A549 treated with Hydrocortisone at 1 μM for 4 hours (cell line): ENCODE data around the gene XPA. TPM values are rescaled to one million over a fixed set of nuclear protein-coding genes. Genes with fewer than 3 reads are reported as not detected.

ENCODE experiments used
- total RNA-seq: library from RNA; stranded (reverse); fragments of 200-300 nt; extraction: Qiagen RNA extraction; gene quantifications from 5 replicates; pipeline ENCODE4 v1.2.3, GENCODE V29; 2022

Gene XPA
- 13.8 to 14.3 TPM (median 14.1 TPM) in 5 replicates for total RNA-seq

DNA sequence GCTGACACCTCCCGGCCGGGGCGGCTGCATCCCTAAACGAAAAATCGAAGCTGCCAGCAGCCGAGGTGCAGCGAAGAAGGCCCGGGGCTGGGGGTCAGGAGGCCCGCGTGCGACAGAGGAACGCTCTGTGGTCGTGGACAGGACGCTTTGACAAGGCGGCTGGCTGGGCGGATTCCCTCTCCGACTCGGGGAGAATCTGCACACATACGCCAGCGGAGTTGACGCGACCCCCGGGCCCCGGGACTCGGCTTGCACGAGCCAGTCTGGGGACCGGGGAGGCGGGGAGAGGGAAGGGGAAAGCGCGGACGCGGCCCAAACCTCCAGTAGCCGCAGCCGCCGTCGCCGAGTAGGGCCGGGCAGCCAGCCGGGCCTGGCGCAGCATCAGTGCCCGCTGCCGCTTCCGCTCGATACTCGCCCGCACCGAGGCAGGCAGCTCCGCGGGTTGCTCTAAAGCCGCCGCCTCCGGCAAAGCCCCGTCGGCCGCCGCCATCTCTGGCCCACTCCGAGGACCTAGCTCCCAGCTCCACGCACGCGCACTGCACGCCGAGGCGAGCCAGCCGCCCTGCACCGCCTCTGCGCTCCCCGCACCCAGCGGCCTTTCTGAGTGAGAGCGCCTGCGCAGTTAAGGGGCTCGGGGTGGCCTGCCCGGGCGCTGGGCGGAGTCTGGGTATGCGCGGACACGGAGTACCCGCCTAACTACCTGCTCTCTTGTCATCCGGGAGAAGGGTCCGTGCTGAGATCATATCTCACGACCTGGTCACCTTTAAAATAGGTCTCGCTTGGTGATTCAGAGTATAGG lies at the start of gene XPA:
TSS of gene XPA (minus strand) at position 538 of the 799 bp plus-strand sequence. CDS start at position 490, 48 bp downstream.

DNA sequence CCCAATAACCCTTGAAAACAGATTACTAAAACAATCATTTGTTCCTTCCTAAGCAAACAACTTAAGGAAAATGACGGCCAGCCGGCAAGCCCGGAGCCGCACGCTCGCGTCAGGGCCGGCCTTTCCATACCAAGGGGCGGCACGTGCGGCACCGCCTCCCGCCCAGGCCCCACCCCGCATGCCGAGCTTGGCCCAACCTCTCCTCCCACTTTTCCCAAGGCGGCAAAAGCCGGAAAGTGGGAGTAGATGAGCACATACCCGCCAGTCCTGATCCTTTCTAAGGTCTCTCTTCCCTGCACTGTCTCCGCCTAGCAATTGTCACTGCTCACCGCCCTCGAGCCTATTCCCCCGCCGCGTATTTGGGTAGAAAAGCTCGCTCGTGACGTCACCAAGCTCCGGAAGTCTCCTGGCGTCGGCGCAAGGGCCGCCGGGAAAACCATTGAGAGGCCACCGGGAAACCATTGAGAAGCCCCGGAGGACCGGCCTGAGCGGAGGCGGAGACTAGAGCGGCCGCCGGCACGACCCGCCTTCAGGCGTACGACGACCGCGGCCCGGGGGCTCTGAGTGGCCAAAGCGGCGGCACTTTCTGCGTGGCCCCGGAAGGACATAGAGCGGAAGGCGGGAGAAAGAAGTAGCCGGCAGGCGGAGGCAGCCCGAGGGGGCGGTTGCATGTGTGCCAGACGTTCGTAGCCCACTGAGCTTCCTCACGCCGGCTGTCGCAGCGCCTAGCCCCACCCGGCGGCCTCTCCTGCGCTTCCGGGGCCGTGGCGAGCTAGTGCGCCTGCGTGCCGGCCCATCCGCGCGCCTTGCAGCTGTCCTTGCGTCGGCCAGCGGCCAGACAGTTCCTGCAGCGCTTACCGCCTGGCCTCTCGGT lies 63.9 kb downstream of the XPA start, which contains the start of the genes NCBP1 and TSTD2:
TSS of gene NCBP1 (plus strand) at position 837 of the 874 bp plus-strand sequence. CDS start 61 bp downstream, outside the sequence.
TSS of gene TSTD2 (minus strand) at position 384 of the 874 bp plus-strand sequence. CDS start 5,806 bp downstream, outside the sequence.

Other genes with a start within 250 kb of the XPA start
- gene TMOD1, start 195.7 kb downstream of the XPA start, total RNA-seq: 1.6 to 2.3 TPM (median 1.8 TPM) in 5 replicates
- 9.6 to 11.2 TPM (median 10.9 TPM) in 5 replicates for gene TSTD2, start 64.0 kb downstream of the XPA start, total RNA-seq
- gene NCBP1, start 63.5 kb downstream of the XPA start, total RNA-seq: 23.8 to 27.8 TPM (median 26.1 TPM) in 5 replicates
- 3.4 to 4.0 TPM (median 3.7 TPM) in 5 replicates for gene FOXE1, start 155.9 kb upstream of the XPA start, total RNA-seq
- 11.3 to 13.0 TPM (median 12.5 TPM) in 5 replicates for gene TRMO, start 225.2 kb upstream of the XPA start, total RNA-seq
- gene HEMGN, start 240.8 kb upstream of the XPA start, total RNA-seq: not detected in 5 replicates